ENCODE measurements around the gene TMEM247.

DNA sequence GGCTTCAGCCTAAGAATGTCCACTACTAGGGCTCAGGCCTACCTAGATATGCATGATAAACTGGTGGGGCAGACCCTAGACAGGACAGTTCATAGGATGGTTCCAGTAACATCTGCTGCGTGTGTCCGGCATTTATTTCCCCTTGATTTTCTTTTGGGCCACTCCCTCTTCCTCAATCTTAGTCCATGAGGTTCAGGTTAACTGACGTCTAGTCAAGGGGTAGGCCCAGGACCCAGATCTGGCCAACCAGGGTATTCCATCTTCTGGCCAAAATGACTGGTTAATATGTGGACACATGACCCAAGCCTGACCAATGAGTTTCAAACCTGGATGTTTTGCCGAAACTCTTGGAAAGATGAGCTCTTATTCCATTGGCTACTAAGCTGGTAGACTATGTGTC, 15.2 kb downstream of the TMEM247 start:
- TF ChIP-seq EZH2 (IDR thresholded peaks at IDR 0.05; ENCODE audit: borderline replicate concordance, low read depth, low read length, severe bottlenecking), result no peak
- no peak for TF ChIP-seq FOS (IDR thresholded peaks at IDR 0.05; ENCODE audit: borderline replicate concordance, insufficient read depth, low read length)
- TF ChIP-seq, protein P1, sequence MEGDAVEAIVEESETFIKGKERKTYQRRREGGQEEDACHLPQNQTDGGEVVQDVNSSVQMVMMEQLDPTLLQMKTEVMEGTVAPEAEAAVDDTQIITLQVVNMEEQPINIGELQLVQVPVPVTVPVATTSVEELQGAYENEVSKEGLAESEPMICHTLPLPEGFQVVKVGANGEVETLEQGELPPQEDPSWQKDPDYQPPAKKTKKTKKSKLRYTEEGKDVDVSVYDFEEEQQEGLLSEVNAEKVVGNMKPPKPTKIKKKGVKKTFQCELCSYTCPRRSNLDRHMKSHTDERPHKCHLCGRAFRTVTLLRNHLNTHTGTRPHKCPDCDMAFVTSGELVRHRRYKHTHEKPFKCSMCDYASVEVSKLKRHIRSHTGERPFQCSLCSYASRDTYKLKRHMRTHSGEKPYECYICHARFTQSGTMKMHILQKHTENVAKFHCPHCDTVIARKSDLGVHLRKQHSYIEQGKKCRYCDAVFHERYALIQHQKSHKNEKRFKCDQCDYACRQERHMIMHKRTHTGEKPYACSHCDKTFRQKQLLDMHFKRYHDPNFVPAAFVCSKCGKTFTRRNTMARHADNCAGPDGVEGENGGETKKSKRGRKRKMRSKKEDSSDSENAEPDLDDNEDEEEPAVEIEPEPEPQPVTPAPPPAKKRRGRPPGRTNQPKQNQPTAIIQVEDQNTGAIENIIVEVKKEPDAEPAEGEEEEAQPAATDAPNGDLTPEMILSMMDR (IDR thresholded peaks at IDR 0.05; ENCODE audit: extremely low read depth in 1 of 2, insufficient read depth in 1 of 2, low read depth in 1 of 2, low read length in 2 of 2), result no peak
- no peak for TF ChIP-seq POLR2A (IDR thresholded peaks at IDR 0.05; ENCODE audit: low read depth, low read length)
- no peak for TF ChIP-seq POLR2AphosphoS5 (IDR thresholded peaks at IDR 0.05; ENCODE audit: insufficient read depth, low read depth, low read length)
- TF ChIP-seq MYC (IDR thresholded peaks at IDR 0.05; ENCODE audit: low read depth, low read length), result no peak
- TF ChIP-seq JUN (IDR thresholded peaks at IDR 0.05; ENCODE audit: borderline replicate concordance, insufficient read depth, insufficient read length, low read depth), result no peak
- TF ChIP-seq, protein P2, sequence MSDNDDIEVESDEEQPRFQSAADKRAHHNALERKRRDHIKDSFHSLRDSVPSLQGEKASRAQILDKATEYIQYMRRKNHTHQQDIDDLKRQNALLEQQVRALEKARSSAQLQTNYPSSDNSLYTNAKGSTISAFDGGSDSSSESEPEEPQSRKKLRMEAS (IDR thresholded peaks at IDR 0.05; ENCODE audit: insufficient read depth, insufficient read length), result no peak
